ENCODE measurements around the gene RGS7. TPM values are rescaled to one million over a fixed set of nuclear protein-coding genes. Genes with fewer than 3 reads are reported as not detected.
"Not testable (repeated sequence)": the region's sequence is repeated elsewhere in the genome, so short reads cannot be mapped to it uniquely, and the experiment has no call there.

The RGS7 gene
- total RNA-seq, 1 donor from 2014 or later, result 2.5 TPM

DNA sequence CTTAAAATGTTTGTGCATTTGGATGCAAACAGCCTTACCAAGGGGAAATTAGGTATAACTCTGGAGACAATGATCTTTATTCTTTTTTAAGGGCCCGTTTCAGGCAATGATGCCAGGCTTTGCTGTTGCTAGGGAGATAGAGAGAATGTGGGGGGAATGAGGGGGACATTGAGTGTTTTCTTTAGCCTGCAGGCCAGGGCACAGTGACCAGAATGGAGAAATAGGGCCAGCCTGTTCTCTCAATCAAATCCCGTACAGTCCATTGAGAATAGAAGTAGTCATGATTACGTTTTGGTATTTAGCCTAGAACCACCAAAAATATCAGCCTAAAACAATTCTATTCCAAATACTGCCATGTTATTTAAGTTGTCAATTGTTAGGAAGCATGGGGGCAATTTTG lies 49.0 kb downstream of the RGS7 start:
- no peak overlapping the region for H3K27ac Mint-ChIP-seq
- H3K4me1 Mint-ChIP-seq (ENCODE audit: unreplicated experiment), result no peaks in the 10 kb centered on the region
- H3K27me3 Mint-ChIP-seq, result peaks cover 2% of the 10 kb centered on the region
- H3K36me3 Mint-ChIP-seq, result no peaks in the 10 kb centered on the region
- DNase-seq (ENCODE audit: extremely low spot score, unreplicated experiment), result no peak
- TF ChIP-seq CTCF (conservative IDR thresholded peaks at IDR 0.05), result no peak
- no peak overlapping the region for H3K4me3 Mint-ChIP-seq
- H3K9me3 Mint-ChIP-seq, result peaks cover 10% of the 10 kb centered on the region

- no peak overlapping the region for H3K4me3 Mint-ChIP-seq
- peaks cover 3% of the 10 kb centered on the region for H3K36me3 Mint-ChIP-seq
- TF ChIP-seq CTCF (conservative IDR thresholded peaks at IDR 0.05), result no peak
- peaks cover 2% of the 10 kb centered on the region for H3K27me3 Mint-ChIP-seq
- H3K27ac Mint-ChIP-seq, result no peak overlapping the region
- no peak for DNase-seq (ENCODE audit: extremely low spot score, unreplicated experiment)
- H3K9me3 Mint-ChIP-seq, result peaks cover 10% of the 10 kb centered on the region
- H3K4me1 Mint-ChIP-seq (ENCODE audit: unreplicated experiment), result no peaks in the 10 kb centered on the region
These were observed 50.7 kb downstream of the RGS7 start for GRCh38 chr1:241306125-241306790.

DNA sequence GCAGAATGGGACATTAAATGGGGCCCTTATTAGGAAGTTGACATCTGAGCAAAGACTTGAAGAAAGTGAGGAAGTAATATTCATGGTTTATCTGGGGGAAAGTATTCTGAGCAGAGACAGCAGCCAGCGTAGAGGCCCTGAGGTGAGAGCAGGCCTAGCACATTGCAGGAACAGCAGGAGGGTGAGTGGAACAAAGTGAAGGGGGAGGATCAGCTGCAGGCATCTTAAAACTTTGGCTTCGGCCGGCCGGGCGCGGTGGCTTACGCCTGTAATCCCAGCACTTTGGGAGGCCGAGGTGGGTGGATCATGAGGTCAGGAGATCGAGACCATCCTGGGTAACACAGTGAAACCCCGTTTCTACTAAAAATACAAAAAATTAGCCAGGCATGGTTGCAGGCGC lies 55.0 kb downstream of the RGS7 start:
- H3K27ac Mint-ChIP-seq; H3K4me3 Mint-ChIP-seq; H3K27me3 Mint-ChIP-seq; H3K4me1 Mint-ChIP-seq (ENCODE audit: unreplicated experiment); H3K36me3 Mint-ChIP-seq; DNase-seq (ENCODE audit: extremely low spot score, unreplicated experiment): not testable (repeated sequence)
- H3K9me3 Mint-ChIP-seq, result peaks cover 10% of the 10 kb centered on the region

- Mint-ChIP-seq H3K27ac (no peak overlapping the region), H3K4me3 (no peak overlapping the region), H3K9me3 (peaks cover 9% of the 10 kb centered on the region), H3K4me1 (ENCODE audit: unreplicated experiment) (no peaks in the 10 kb centered on the region), H3K36me3 (peaks cover 3% of the 10 kb centered on the region), H3K27me3 (no peaks in the 10 kb centered on the region)
- TF ChIP-seq CTCF (conservative IDR thresholded peaks at IDR 0.05), result no peak
- no peak for DNase-seq (ENCODE audit: extremely low spot score, unreplicated experiment)
These were observed 57.7 kb downstream of the RGS7 start for GRCh38 chr1:241299347-241299746.

- Mint-ChIP-seq H3K27ac (no peak overlapping the region), H3K36me3 (no peaks in the 10 kb centered on the region), H3K27me3 (no peaks in the 10 kb centered on the region), H3K4me3 (no peak overlapping the region), H3K9me3 (no peaks in the 10 kb centered on the region), H3K4me1 (ENCODE audit: unreplicated experiment) (no peaks in the 10 kb centered on the region)
- DNase-seq (ENCODE audit: extremely low spot score, unreplicated experiment), result no peak
- TF ChIP-seq CTCF (conservative IDR thresholded peaks at IDR 0.05), result no peak
These were observed 64.0 kb downstream of the RGS7 start for GRCh38 chr1:241292973-241293372.

- H3K27me3 Mint-ChIP-seq; H3K27ac Mint-ChIP-seq; DNase-seq (ENCODE audit: extremely low spot score, unreplicated experiment); H3K4me3 Mint-ChIP-seq; H3K4me1 Mint-ChIP-seq (ENCODE audit: unreplicated experiment); H3K36me3 Mint-ChIP-seq; H3K9me3 Mint-ChIP-seq: not testable (repeated sequence)
These were observed 65.5 kb downstream of the RGS7 start for GRCh38 chr1:241291548-241291947.

DNA sequence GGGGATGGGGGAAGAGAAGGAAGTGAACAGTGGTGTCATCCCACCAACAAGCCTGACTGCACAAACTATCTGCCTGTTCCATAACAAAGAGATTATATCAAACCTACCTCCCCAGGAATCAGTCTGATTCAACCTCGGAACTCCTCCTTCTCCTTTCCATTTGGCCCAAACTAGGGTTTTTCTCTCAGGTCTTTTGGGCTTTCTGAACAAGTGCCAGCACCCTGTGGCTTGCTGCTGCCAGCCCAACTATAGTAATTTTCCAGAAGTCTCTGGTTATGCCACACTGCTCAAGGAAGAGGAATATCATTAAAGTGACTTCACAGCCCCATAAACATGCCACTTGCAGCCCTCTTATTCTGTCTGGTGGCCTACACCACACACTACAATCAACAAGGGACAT lies 70.5 kb downstream of the RGS7 start:
- H3K4me3 Mint-ChIP-seq, result no peak overlapping the region

More for the DNA sequence above, 70.5 kb downstream of the RGS7 start:
- no peaks in the 10 kb centered on the region for H3K4me1 Mint-ChIP-seq (ENCODE audit: unreplicated experiment)
- no peaks in the 10 kb centered on the region for H3K36me3 Mint-ChIP-seq
- H3K9me3 Mint-ChIP-seq, result no peaks in the 10 kb centered on the region
- no peaks in the 10 kb centered on the region for H3K27me3 Mint-ChIP-seq
- no peak overlapping the region for H3K27ac Mint-ChIP-seq
- no peak for DNase-seq (ENCODE audit: extremely low spot score, unreplicated experiment)
- TF ChIP-seq CTCF (conservative IDR thresholded peaks at IDR 0.05), result no peak
